ENCODE data around the gene ARHGAP44.

ARHGAP44 gene

DNA sequence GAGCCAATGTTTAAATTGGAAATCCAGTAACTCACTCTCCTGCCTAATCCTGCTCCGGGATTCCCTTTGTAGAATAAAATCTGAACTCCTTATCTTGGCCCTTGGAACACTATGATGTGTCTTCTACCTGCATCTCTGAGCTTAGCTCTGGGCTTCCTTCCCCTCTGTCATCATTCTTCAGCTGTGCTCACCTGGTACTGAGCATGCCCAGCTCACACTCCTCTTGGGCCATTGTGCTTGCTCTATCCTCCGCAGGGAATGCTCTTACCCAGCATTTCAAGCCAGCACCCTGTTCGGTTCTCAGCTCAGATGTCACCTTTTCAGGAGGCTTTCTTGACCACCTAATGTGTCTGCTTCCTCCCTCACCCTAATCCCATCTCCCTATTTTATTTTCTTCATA, 112.7 kb downstream of the ARHGAP44 start:
- no peak overlapping the region for H3K4me3 ChIP-seq (ENCODE audit: low read depth, low read length)
- TF ChIP-seq, protein P1, sequence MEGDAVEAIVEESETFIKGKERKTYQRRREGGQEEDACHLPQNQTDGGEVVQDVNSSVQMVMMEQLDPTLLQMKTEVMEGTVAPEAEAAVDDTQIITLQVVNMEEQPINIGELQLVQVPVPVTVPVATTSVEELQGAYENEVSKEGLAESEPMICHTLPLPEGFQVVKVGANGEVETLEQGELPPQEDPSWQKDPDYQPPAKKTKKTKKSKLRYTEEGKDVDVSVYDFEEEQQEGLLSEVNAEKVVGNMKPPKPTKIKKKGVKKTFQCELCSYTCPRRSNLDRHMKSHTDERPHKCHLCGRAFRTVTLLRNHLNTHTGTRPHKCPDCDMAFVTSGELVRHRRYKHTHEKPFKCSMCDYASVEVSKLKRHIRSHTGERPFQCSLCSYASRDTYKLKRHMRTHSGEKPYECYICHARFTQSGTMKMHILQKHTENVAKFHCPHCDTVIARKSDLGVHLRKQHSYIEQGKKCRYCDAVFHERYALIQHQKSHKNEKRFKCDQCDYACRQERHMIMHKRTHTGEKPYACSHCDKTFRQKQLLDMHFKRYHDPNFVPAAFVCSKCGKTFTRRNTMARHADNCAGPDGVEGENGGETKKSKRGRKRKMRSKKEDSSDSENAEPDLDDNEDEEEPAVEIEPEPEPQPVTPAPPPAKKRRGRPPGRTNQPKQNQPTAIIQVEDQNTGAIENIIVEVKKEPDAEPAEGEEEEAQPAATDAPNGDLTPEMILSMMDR (IDR thresholded peaks at IDR 0.05; ENCODE audit: low read depth, low read length), result no peak
- TF ChIP-seq POLR2A (IDR thresholded peaks at IDR 0.05; ENCODE audit: extremely low read depth, insufficient read length) (no peak), MYC (IDR thresholded peaks at IDR 0.05; ENCODE audit: low read depth, low read length) (no peak)
- TF ChIP-seq, protein P2, sequence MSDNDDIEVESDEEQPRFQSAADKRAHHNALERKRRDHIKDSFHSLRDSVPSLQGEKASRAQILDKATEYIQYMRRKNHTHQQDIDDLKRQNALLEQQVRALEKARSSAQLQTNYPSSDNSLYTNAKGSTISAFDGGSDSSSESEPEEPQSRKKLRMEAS (IDR thresholded peaks at IDR 0.05; ENCODE audit: low read depth, low read length), result no peak
- DNase-seq (ENCODE audit: low read depth), result no peak

DNA sequence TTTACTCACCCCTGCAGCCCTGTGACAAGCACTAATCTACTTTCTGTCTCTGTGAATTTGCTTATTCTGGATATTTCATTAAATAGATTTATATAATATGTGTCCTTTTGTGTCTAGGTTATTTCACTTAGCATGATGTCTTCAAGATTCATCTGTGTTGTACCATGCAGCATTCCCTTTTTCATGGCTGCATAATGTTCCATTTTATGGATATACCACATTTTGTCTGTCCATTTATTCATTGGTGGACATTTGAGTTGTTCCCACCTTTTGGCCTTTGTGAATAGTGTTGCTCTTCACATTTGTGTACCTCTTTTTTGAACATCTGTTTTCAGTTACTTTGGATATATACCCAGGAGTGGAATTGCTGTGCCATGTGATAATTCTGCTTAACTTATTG, 118.2 kb downstream of the ARHGAP44 start:
- no peak for DNase-seq (ENCODE audit: low read depth)
- no peak overlapping the region for H3K4me3 ChIP-seq (ENCODE audit: low read depth, low read length)
- TF ChIP-seq, protein P1 (IDR thresholded peaks at IDR 0.05; ENCODE audit: low read depth, low read length), result no peak
- TF ChIP-seq MYC (IDR thresholded peaks at IDR 0.05; ENCODE audit: low read depth, low read length) (no peak), POLR2A (IDR thresholded peaks at IDR 0.05; ENCODE audit: extremely low read depth, insufficient read length) (no peak)
- TF ChIP-seq, protein P2 (IDR thresholded peaks at IDR 0.05; ENCODE audit: low read depth, low read length), result no peak

DNA sequence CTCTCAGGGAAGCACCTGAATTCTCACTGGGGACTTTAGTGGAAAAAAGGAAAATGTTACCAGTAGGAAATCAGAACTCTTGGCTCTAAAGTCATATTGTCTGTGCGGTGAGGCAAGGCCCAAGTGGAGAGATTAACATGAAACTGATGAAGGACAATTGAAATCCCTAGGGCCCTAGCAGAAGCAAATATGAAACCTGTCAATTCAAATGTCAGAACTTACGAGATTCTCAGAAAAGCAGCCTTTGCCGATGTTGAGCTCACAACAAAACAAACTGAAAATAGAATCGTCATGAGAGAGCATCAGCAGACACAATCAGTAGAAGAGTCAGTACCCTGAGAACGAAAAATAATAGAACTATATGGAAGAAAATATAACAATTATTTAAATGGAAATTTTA, 119.7 kb downstream of the ARHGAP44 start:
- DNase-seq (ENCODE audit: low read depth), result no peak
- TF ChIP-seq POLR2A (IDR thresholded peaks at IDR 0.05; ENCODE audit: extremely low read depth, insufficient read length) (no peak), MYC (IDR thresholded peaks at IDR 0.05; ENCODE audit: low read depth, low read length) (no peak)
- TF ChIP-seq, protein P2 (IDR thresholded peaks at IDR 0.05; ENCODE audit: low read depth, low read length), result no peak
- TF ChIP-seq, protein P1 (IDR thresholded peaks at IDR 0.05; ENCODE audit: low read depth, low read length), result no peak
- H3K4me3 ChIP-seq (ENCODE audit: low read depth, low read length), result no peak overlapping the region

DNA sequence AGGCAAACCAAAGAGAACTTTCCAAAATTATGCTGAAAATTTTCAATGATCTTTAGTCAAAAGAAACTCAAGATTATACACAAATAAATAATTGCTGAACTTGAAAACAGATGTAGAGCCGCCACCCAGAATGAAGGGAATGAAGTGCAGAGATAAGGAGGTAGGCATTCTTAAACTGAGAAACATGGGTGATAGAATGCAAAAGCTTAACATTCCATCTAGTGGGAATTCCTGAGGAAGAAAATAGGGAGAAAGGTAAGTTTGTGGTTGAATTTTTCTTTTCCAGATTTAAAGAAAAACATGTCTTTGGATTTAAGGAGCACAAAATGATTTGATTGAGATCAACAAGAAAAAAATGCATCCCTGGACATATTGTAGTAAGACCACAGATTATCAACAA, 120.2 kb downstream of the ARHGAP44 start:
- TF ChIP-seq, protein P2 (IDR thresholded peaks at IDR 0.05; ENCODE audit: low read depth, low read length), result no peak
- no peak for TF ChIP-seq POLR2A (IDR thresholded peaks at IDR 0.05; ENCODE audit: extremely low read depth, insufficient read length)
- TF ChIP-seq, protein P1 (IDR thresholded peaks at IDR 0.05; ENCODE audit: low read depth, low read length), result no peak
- no peak for TF ChIP-seq MYC (IDR thresholded peaks at IDR 0.05; ENCODE audit: low read depth, low read length)
- no peak for DNase-seq (ENCODE audit: low read depth)
- H3K4me3 ChIP-seq (ENCODE audit: low read depth, low read length), result no peak overlapping the region

DNA sequence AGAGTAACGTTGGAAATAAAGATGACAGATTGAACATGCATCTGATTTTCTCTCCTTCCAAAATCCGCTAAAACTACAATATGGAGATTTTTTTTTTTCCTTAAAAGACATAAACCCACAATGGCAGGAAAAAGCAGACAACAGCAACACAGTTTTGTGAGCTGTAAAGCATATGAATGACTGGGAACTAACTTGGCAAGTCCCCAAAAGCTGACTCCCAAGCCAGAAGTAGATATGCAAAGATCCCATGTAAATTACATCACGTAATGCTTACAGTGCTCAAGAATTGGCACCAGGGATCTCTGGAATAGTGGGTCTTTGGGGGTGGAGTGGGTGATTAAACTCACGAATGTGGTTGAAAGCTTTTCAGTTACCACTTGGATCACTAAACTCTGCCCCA, 121.9 kb downstream of the ARHGAP44 start:
- no peak for DNase-seq (ENCODE audit: low read depth)
- no peak overlapping the region for H3K4me3 ChIP-seq (ENCODE audit: low read depth, low read length)
- TF ChIP-seq, protein P2 (IDR thresholded peaks at IDR 0.05; ENCODE audit: low read depth, low read length), result no peak

DNA sequence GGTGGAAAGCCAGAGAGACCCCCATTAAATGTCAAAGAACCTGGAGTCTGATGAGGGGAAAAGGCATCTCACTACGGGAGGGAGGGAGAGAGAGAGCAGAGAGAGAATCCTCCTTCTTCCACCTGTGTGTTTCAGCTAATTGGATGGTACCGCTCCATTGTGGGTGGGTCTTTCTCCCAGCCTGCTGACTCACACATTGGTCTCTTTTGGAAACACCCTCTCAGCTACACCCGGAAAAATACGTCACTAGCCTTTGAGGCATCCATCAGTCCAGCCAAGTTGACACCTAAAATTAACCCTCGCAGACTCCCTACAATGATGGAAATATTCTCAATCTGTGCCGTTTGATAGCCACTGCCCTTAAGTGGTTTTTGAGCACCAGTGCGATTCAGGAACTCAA, 128.1 kb downstream of the ARHGAP44 start:
- TF ChIP-seq MYC (IDR thresholded peaks at IDR 0.05; ENCODE audit: low read depth, low read length) (no peak), POLR2A (IDR thresholded peaks at IDR 0.05; ENCODE audit: extremely low read depth, insufficient read length) (no peak)
- TF ChIP-seq, protein P1 (IDR thresholded peaks at IDR 0.05; ENCODE audit: low read depth, low read length), result no peak
- TF ChIP-seq, protein P2 (IDR thresholded peaks at IDR 0.05; ENCODE audit: low read depth, low read length), result no peak
- no peak for DNase-seq (ENCODE audit: low read depth)
- no peak overlapping the region for H3K4me3 ChIP-seq (ENCODE audit: low read depth, low read length)

Data from NB4 (cell line).